AG08396 (cell line): ENCODE results near the gene TRIM36.
A peak's percentile ranks its signal among the peaks of the same experiment; 100 is the strongest.

Experiments
- DNase-seq: peaks from one replicate; pipeline ENCODE4 v3.0.0; 2012; ENCODE audit warnings: low spot score, mixed read lengths

TRIM36 gene

GRCh38 chr5:115166744-115167393 is 2.8 kb downstream of the TRIM36 start:
- DNase-seq, result no peak

GRCh38 chr5:115165790-115166189 is 3.9 kb downstream of the TRIM36 start:
- DNase-seq, result no peak

GRCh38 chr5:115160975-115161475 is 8.7 kb downstream of the TRIM36 start:
- no peak for DNase-seq

GRCh38 chr5:115151208-115151805 is 18.4 kb downstream of the TRIM36 start:
- no peak for DNase-seq

- DNase-seq, result no peak
These were observed 19.2 kb downstream of the TRIM36 start for GRCh38 chr5:115150512-115150911.

GRCh38 chr5:115147052-115147451 is 22.7 kb downstream of the TRIM36 start:
- DNase-seq, result no peak

- DNase-seq, result no peak
These were observed 33.4 kb downstream of the TRIM36 start for GRCh38 chr5:115136294-115136693.

- DNase-seq, result no peak
These were observed 37.2 kb downstream of the TRIM36 start for GRCh38 chr5:115132465-115132864.

- DNase-seq, result no peak
These were observed 43.4 kb downstream of the TRIM36 start for GRCh38 chr5:115126303-115126702.

- DNase-seq, result no peak
These were observed 45.0 kb downstream of the TRIM36 start for GRCh38 chr5:115124741-115125140.

GRCh38 chr5:115116001-115116400 is 53.7 kb downstream of the TRIM36 start:
- no peak for DNase-seq

- DNase-seq, result no peak
These were observed 59.9 kb downstream of the TRIM36 start for GRCh38 chr5:115109840-115110239.

- no peak for DNase-seq
These were observed 60.4 kb downstream of the TRIM36 start for GRCh38 chr5:115109356-115109755.

- DNase-seq, result no peak
These were observed 69.3 kb downstream of the TRIM36 start for GRCh38 chr5:115100319-115100955.

GRCh38 chr5:115098041-115098702 is 71.5 kb downstream of the TRIM36 start:
- DNase-seq, result peak; percentile 52

GRCh38 chr5:115097236-115097635 is 72.5 kb downstream of the TRIM36 start:
- no peak for DNase-seq

- DNase-seq, result no peak
These were observed 73.5 kb downstream of the TRIM36 start for GRCh38 chr5:115096034-115096769.

- no peak for DNase-seq
These were observed 81.8 kb downstream of the TRIM36 start for GRCh38 chr5:115087951-115088350.

GRCh38 chr5:115086473-115086872 is 83.2 kb downstream of the TRIM36 start:
- DNase-seq, result no peak

- no peak for DNase-seq
These were observed 85.4 kb downstream of the TRIM36 start for GRCh38 chr5:115084246-115084793.

- DNase-seq, result no peak
These were observed 89.6 kb downstream of the TRIM36 start for GRCh38 chr5:115079924-115080623.
